NCI-H2107 treated with DMSO at 0.1 percent for 48 hours (cell line): ENCODE data around the gene ASIC3.

Experiments
- DNase-seq: peaks from one replicate; lab custom pipeline; 2025; ENCODE audit not compliant: unreplicated experiment; lab: John Stamatoyannopoulos, UW

Gene ASIC3

DNA sequence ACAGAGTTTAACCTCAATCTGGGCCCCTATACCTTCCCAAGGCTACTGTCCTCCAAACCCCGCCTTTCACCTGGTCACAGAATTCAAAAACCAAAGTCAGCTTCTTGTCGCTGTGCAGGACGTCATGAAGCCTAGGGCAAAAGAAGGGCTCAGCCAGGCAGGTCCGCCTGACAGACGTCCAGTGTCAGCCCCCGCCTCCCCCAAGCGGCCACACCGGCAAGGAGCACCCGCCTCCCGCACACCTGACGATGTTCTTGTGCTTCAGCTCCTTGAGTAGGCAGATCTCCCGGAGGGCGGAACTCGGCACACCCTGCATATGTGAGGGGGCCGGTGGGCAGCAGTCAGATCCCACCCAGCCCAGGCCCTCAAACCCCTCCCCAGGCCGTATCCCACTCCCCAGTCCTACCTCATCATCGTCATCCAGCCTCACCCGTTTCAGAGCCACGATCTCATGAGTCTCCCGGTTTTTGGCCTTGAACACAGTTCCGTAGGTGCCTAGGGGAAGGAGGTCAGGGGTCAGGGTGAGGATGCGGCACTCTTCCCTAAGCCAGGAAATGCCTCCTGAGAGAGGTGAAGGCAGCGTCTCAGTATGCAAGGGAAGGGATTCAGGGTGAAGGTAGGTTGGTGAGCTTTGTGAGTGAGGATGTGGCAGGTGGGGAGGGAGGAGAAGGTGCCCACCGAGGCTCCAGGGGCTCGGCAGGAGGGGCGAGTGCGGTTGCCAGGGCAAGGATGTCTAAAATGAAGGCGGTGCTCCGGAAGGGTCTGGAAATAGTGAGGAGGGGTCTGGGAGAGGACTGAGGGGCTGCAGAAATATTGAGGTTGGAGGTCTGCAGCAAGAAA is 8.6 kb downstream of the ASIC3 start:
- no peak for DNase-seq

DNA sequence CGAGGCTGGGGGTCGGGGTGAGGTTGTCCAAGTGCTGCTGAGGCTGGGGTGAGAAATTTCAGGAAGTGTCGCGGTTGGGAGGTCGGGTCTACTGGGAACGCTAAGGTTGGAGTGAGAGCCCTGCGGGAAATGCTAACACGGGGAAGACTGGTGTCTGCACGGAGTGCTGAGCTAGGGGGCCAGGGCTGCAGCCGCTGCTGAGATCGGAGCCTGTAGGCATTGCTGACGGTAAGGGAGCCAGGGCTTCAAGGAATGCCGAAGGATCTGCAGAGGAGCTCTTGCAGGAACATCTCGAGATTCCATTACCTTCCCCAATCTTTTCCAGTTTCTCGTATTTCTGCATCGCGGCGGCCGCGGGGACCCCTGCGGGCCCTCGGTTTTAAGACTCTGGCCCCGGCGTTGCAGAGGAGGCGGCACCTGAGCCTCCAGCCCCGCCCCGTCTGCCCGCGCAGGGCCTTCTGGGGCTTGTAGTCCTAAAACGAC is 9.2 kb downstream of the ASIC3 start, which contains the start of gene CDK5:
CDK5 (minus strand) TSS at position 392 of the 483 bp plus-strand sequence; CDS start at position 343, 49 bp downstream.
- DNase-seq: no peak

DNA sequence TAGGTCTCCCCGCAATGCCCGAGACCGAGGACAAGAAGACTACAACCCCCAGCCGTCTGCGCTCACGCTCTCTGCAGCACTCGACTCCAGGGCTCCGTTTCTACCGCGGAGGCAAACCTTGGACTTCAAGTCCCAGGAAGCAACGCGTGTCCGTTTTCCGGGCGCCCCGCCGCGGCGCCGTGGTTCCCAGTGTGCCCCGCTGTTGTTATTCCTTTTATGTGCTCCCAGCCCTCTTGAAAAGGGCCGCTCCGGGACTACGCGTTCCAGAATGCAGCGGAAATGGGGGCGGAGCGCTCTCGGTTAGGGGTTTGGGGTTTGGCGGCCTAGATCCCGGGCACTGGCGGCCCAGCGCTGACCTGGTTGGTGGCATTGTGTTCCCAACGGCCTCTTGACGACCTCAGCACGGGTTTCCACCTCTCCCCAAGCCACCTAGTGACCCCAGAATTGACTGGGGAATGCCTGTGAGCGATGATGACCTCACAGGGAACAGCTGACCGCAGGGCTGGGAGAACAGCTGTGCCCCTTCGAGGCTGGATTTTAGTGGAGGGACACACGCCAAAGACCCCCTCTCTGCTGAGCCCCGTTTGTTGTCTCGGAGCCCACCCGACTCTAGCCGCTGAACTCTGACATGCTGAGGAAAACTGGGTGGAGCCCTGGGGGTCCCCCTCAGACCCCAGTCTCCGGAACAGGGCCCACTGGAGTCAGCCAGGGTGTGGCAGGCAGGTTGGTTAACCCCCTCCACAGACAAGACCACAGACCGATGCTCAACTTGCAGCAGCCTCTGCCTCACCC is 9.9 kb downstream of the ASIC3 start:
- peak; percentile 98 for DNase-seq

DNA sequence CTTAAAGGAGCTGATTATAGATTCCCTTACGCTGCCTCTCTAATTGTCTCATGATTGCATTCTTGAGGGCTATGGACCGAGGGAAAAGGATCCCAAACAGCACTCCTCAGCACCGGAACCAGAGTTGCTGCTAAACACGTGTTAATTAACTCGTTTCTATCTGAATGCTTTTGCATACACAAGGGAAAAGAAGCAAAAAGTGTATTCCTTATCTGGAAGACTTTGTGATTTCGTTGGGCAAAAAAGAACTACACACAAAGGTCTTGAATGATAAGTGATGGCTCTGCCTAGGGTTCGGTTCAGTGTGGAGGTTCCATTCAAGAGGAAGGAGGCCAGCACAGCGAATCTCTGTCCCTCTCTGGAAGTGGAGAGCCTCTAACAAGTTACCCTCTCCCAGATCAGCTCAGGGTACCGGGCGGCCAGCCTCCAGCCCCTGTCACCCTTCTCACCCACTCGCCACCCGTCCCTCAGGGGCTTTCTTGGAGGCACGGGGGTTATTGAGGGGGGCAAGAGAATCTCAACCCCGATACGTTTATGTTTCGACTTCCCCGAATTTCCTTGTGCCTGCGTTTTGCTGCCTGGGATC is 10.5 kb downstream of the ASIC3 start:
- no peak for DNase-seq

GRCh38 chr7:151059367-151060112 is 11.2 kb downstream of the ASIC3 start, which contains the start of gene SLC4A2:
Gene SLC4A2 (plus strand): TSS chr7:151059589. CDS start chr7:151061988, 2,399 bp downstream.
- DNase-seq: no peak

- no peak for DNase-seq
These were observed 11.7 kb downstream of the ASIC3 start for GRCh38 chr7:151060113-151060415.

DNA sequence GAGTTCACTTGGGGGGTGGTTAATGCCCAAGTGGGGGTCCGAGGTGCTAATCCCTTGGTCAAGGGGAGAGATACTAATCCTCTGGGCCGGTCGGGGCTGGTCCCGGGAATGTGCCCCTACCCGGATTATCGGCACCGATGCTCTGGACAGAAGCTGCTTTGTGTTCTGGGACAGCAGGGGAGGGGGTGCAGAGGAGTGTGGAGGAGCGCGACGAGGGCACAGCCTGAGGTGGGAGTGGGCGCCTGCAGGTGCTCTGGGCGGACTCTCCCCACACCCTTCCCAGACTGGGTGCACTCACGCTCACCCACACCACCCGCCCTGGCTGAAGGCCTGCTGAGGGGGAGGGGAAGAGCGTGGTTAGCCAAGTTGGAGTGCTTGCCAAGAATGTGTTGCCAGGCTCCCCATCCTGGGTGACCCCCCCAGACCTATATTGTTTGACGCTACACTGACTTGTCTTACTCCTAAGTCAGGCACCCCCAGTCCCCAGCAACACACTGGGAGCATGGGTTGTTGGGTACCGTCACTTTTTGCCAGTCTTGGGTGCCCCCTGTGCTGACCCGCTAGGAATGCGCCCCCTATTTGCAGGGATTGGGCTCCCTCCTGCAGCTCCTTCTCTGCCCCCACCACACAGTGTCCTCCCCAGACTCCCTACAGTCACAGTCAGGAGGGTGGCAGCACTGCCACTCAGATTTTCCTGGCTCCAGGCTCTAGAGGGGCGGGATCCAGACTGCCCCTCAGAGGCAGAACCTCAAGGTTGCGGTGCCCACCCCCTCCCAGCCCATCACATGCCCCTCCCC is 12.3 kb downstream of the ASIC3 start:
- no peak for DNase-seq

GRCh38 chr7:151061213-151062110 is 13.1 kb downstream of the ASIC3 start:
- no peak for DNase-seq

GRCh38 chr7:151062111-151062398 is 13.7 kb downstream of the ASIC3 start:
- no peak for DNase-seq

GRCh38 chr7:151062399-151063211 is 14.3 kb downstream of the ASIC3 start:
- no peak for DNase-seq

DNA sequence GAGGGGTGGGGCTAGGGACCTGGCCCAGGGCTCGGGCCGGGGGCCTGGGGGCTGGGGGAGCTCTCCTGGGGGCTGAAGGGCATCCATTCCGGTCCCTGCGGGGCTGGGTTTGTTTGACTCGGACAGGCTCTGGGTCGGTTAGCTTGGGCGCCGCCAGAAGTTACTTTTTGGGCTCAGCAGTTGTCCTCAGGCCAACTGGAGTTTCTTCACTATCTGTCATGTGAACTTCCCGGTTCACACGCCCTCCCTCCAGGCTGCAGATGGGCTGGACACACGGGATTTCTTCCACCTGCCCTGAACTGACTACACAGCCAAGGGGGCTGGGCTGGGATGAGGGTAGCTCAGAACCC is 14.9 kb downstream of the ASIC3 start:
- no peak for DNase-seq

GRCh38 chr7:151064454-151064853 is 16.1 kb downstream of the ASIC3 start:
- no peak for DNase-seq

DNA sequence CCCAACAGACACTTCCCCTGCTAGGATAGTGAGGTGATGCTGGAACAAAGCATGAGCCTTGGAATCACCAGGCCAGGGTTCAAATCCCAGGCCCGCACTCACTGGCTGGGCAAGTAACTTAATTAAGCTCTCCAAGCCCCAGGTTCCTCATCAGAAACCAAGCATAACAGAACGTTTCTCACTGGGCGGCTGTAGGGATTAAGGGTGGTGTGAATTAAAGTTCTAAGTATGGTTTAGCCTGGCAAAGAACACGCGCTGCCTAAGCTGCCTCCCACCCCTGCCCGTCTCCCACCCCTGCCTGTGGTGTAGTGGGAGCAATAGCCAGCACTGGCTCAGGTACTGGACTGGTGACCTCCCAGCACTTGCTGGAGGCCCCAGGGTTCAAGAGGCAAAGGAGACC is 16.7 kb downstream of the ASIC3 start:
- DNase-seq: no peak

DNA sequence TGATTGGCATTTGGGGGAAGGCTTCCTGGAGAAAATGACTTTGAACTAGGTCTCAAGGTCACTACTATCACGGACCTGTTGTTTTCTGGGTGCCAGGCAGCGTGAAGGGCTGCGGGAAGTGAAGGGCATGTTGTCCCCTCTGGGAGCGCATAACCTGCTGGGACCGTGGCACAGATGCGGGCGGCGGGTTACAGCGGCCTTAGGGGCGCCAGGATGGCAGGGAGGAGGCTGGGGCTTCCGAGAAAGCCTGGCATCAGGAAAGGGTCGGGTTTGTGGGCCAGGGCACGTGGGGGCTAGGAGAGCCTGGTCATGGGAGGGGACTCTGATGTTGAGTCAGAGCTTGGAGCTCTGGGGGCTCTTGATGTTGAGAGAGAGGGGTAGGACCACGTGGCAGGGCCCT is 17.2 kb downstream of the ASIC3 start:
- no peak for DNase-seq

GRCh38 chr7:151066273-151066974 is 18.1 kb downstream of the ASIC3 start:
- no peak for DNase-seq

- no peak for DNase-seq
These were observed 19.9 kb downstream of the ASIC3 start for GRCh38 chr7:151068069-151068773.

GRCh38 chr7:151069841-151070573 is 21.7 kb downstream of the ASIC3 start:
- no peak for DNase-seq
